Psoas muscle (tissue), 8 donors: ENCODE results near the gene SFSWAP. TPM values are rescaled to one million over a fixed set of nuclear protein-coding genes. Genes with fewer than 3 reads are reported as not detected.

Experiments used
- ATAC-seq, 4 donors: fragments of 200-7000 bp; cut with Tn5 transposase; one replicate each; pipeline ENCODE4 v1.9.1; 2020; ENCODE audit warnings: moderate library complexity in 3 of 4, mild to moderate bottlenecking in 2 of 4
- DNase-seq, 2 donors: peaks; one replicate each; pipeline ENCODE4 v3.0.0-alpha.2; 2020
- H3K27ac ChIP-seq: fragments of 200-600 bp; one replicate; pipeline ENCODE4 v1.8.0; 2022
- H3K27me3 ChIP-seq, 3 donors: fragments of 200-600 bp in 1 of 3; one replicate each; pipeline versions ENCODE4 v1.6.1 to v1.8.0; 2013 to 2022; ENCODE audit warnings: low read length in 2 of 3, mild to moderate bottlenecking in 2 of 3, moderate library complexity in 1 of 3; ENCODE audit not compliant: insufficient read depth in 3 of 3
- H3K36me3 ChIP-seq, 2 donors: fragments of 200-600 bp in 1 of 2; one replicate each; pipeline versions ENCODE4 v1.6.1 to v1.8.0; 2013 to 2022; ENCODE audit warnings: low read depth in 1 of 2, mild to moderate bottlenecking in 1 of 2, moderate library complexity in 1 of 2; ENCODE audit not compliant: insufficient read depth in 1 of 2
- H3K4me1 ChIP-seq: fragments of 200-600 bp; one replicate; pipeline ENCODE4 v1.8.0; 2022
- H3K4me3 ChIP-seq: fragments of 200-600 bp; one replicate; pipeline ENCODE4 v1.8.0; 2022; ENCODE audit warnings: mild to moderate bottlenecking
- H3K9me3 ChIP-seq: fragments of 200-600 bp; one replicate; pipeline ENCODE4 v1.8.0; 2022
- CTCF ChIP-seq: fragments of 200-600 bp; IDR thresholded peaks from one replicate; pipeline ENCODE4 v1.8.0; 2022; ENCODE audit warnings: antibody characterized with exemption
- WGBS, 3 donors: extraction: QIAGEN DNeasy Blood & Tissue Kit; methylation state at CpG; one replicate each; pipeline versions ENCODE4 v1.1.6 to v1.1.7; 2013; 5-methylcytosine and 5-hydroxymethylcytosine counted together
- intact Hi-C, 2 donors: fragments of 100-400 bp; cut with DNase I; formaldehyde crosslinking; loops; one replicate each; pipeline versions ENCODE4 v1.11.0 to v1.14.2; 2022
- polyA plus RNA-seq, 3 donors: library from polyadenylated mRNA; stranded (reverse); fragments of 200-250 nt; gene quantifications; one replicate each; pipeline ENCODE4 v1.2.3, GENCODE V29; 2013
- total RNA-seq, 4 donors: library from RNA; stranded (reverse); fragmentation: NEBNext Ultra II Directional in 2 of 4; extraction: Animal tissue kit (Norgen Biotek cat#: 25700) in 2 of 4; gene quantifications; one replicate each; pipeline versions ENCODE4 v1.2.1 to v1.2.4, GENCODE V29; 2021 to 2023
- donor health status: healthy with polysubstance abuse.
- donor health status: DM: no; HTN: no; CAD: no; lungs with moderate emphysema.
- donor health status: Bipolar disorder and iron deficiency.
- donor health status: healthy.
- donor health status: DM: yes; HTN: yes; CAD: no.
- donor health status: DM: no; HTN: no; CAD: no.
- donor health status: DM: no; HTN: no; CAD: no.
- donor health status: DM: yes; HTN: yes; CAD: no.

Gene SFSWAP
- total and polyA plus RNA-seq, 7 donors: 19.4 to 34.3 (median 23.5) TPM

- intact Hi-C loops: no loop called here
- TF ChIP-seq CTCF: no peak
- Histone ChIP-seq H3K27me3 (no peaks in the 10 kb centered on the region), H3K9me3 (no peaks in the 10 kb centered on the region), H3K36me3 (no peaks in the 10 kb centered on the region), H3K4me1 (no peaks in the 10 kb centered on the region), H3K27ac (no peak overlapping the region), H3K4me3 (no peak overlapping the region)
- 90 to 93% (median 90%) methylated on average over 25 of the region's 25 CpGs for WGBS, 3 donors
- no peak for ATAC-seq
- no peak for DNase-seq
Observed at GRCh38 chr12:131844656-131845055, 133.8 kb downstream of the SFSWAP start.

DNA sequence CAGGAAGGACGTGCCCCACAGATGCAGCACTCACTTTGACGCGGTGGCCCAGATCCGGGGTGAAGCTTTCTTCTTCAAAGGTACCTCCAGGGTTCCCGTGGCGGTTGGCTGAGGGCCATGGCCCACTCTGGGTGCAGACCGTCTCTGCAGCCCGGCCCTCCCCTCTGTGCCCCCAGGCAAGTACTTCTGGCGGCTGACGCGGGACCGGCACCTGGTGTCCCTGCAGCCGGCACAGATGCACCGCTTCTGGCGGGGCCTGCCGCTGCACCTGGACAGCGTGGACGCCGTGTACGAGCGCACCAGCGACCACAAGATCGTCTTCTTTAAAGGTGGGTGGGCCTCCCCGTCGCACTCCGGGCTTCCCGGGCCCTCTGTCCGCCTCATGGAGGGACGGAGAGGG is 134.2 kb downstream of the SFSWAP start:
- H3K36me3 ChIP-seq: no peaks in the 10 kb centered on the region
- intact Hi-C loops: no loop called here
- H3K27ac ChIP-seq: no peak overlapping the region
- no peak for DNase-seq
- no peaks in the 10 kb centered on the region for H3K27me3 ChIP-seq
- H3K4me1 ChIP-seq: no peaks in the 10 kb centered on the region
- TF ChIP-seq CTCF: no peak
- 81 to 89% (median 86%) methylated on average over 28 to 29 of the region's 29 CpGs for WGBS, 3 donors
- H3K9me3 ChIP-seq: no peaks in the 10 kb centered on the region
- ATAC-seq: no peak
- no peak overlapping the region for H3K4me3 ChIP-seq

DNA sequence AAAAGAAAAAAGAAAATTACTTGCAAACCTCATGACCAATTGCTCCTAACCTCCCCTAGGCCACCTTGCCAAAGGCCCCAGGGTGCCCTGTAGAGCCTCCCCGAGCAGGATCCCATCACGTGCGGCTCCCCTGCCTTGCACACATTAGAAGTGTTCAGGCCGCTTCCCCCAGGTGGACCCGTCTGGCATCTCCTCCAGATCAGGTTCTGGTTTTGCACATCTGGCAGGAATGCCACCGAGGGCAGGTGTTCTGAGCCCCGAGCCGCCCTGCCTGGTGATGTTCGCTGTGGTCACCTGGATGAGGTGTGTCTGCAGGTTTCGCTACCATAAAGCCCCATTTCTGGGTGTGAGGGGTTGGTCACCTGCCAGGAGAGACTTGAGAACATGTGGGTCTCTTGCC is 136.6 kb downstream of the SFSWAP start:
- 80 to 88% (median 85%) methylated on average over 10 of the region's 10 CpGs for WGBS, 3 donors
- no peak for TF ChIP-seq CTCF
- no peak overlapping the region for H3K27ac ChIP-seq
- no peak for DNase-seq
- no peaks in the 10 kb centered on the region for H3K9me3 ChIP-seq
- no peaks in the 10 kb centered on the region for H3K4me1 ChIP-seq
- H3K36me3 ChIP-seq: no peaks in the 10 kb centered on the region
- no peak overlapping the region for H3K4me3 ChIP-seq
- H3K27me3 ChIP-seq: no peaks in the 10 kb centered on the region
- ATAC-seq: no peak
- intact Hi-C loops: no loop called here

DNA sequence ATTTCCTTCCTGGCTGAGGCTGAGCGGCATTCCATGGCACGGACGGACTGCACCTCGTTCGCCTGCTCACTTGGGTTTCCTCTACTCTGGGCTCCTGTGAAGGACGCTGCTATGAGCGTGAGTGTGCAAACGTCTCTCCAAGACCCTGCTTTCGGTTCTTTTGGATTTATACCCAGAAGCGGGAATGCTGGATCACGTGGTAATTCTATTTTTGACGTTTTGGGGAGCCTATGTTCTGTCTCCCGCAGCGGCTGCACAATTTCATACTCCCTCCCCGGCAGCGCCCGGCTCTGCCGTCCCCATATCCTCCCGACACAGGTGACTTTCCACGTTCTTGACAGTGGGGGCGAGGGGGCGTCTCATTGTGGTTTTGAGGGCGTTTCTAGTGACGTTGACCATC is 137.9 kb downstream of the SFSWAP start:
- ATAC-seq: no peak

More for the DNA sequence above, 137.9 kb downstream of the SFSWAP start:
- Histone ChIP-seq H3K9me3 (no peaks in the 10 kb centered on the region), H3K27me3 (no peaks in the 10 kb centered on the region), H3K4me3 (no peak overlapping the region), H3K4me1 (no peaks in the 10 kb centered on the region), H3K36me3 (no peaks in the 10 kb centered on the region), H3K27ac (no peak overlapping the region)
- no peak for DNase-seq
- TF ChIP-seq CTCF: no peak
- WGBS, 3 donors: 78 to 83% (median 78%) methylated on average over 24 of the region's 24 CpGs
- intact Hi-C loops: no loop called here

Other genes with a start within 250 kb of the SFSWAP start
- 1 to 10 TPM; 1.0 to 1.4 (median 1.3) TPM for gene MMP17, start 117.3 kb downstream of the SFSWAP start, total RNA-seq
- gene MMP17, start 117.3 kb downstream of the SFSWAP start, polyA plus RNA-seq: under 1 TPM; 0.64 to 0.91 (median 0.81) TPM
- 10 to 100 TPM; 58.0 to 90.4 (median 68.0) TPM for gene ULK1, start 183.5 kb downstream of the SFSWAP start, total RNA-seq
- 10 to 100 TPM in 2 of 3 donors, 1 to 10 TPM in 1; 4.1 to 47.1 (median 25.7) TPM for gene ULK1, start 183.5 kb downstream of the SFSWAP start, polyA plus RNA-seq
- 10 to 100 TPM; 11.7 to 21.4 (median 18.7) TPM for gene PUS1, start 218.2 kb downstream of the SFSWAP start, total RNA-seq
- 10 to 100 TPM; 17.5 to 46.8 (median 20.1) TPM for gene PUS1, start 218.2 kb downstream of the SFSWAP start, polyA plus RNA-seq
- 10 to 100 TPM; 18.4 to 24.5 (median 22.9) TPM for gene EP400, start 238.9 kb downstream of the SFSWAP start, total RNA-seq
- 10 to 100 TPM in 1 of 3 donors, 1 to 10 TPM in 2; 8.0 to 11.8 (median 9.4) TPM for gene EP400, start 238.9 kb downstream of the SFSWAP start, polyA plus RNA-seq